MM.1S (cell line): ENCODE results near the gene UGT2A2.

ENCODE experiments used
- CTCF ChIP-seq: fragments of 300-600 bp; sonication (generic); IDR thresholded peaks from 2 replicates; pipeline ENCODE4 v1.5.1; 2016; ENCODE audit warnings: antibody characterized with exemption, low read length, mixed read lengths
- EZH2phosphoT487 ChIP-seq: fragments of 300-600 bp; sonication (generic); IDR thresholded peaks from 2 replicates; pipeline ENCODE4 v1.6.1; 2018; ENCODE audit warnings: antibody characterized with exemption, low read length

GRCh38 chr4:69589884-69590283 is 49.6 kb downstream of the UGT2A2 start:
- TF ChIP-seq CTCF (no peak), EZH2phosphoT487 (no peak)
